ENCODE data around the gene TUBGCP6. TPM values are rescaled to one million over a fixed set of nuclear protein-coding genes. Genes with fewer than 3 reads are reported as not detected.

TUBGCP6 gene
- total RNA-seq, 1 donor from 2014 or later = 54.4 TPM

DNA sequence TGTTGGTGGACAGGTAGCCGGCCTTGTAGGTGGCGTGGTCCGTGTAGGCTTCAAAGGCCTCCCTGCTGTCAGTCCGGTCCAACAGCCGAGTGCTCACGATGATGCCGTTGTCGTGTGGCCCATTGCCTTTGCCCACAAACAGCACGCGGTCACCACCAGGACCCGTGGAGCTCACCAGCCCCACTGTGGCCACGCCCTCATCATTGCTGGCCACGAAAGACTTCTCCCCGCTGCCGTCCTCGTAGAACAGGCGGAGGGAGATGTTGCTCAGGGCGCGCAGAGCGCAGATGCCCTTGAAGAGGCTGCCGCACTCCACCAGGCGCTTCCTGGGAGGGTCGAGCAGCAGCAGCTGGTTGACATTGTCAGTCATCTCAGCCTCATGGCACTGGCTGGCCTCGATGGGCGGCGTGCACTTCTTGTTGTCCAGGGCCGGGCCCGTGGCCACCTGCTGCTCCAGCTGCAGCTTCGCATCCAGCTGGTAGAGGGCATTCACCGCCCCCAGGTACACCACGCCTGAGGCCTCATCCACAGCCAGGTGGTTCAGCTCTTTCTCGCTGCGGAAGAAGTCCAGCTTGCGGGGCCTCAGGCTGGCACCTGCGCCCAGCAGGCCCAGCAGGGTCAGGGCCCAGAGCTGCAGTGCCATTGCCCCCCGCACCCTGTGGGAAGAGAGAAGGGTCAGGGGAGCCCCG, 45.3 kb upstream of the TUBGCP6 start:
- H3K9me3 Mint-ChIP-seq = no peaks in the 10 kb centered on the region
- H3K27me3 Mint-ChIP-seq (ENCODE audit: low read depth) = no peaks in the 10 kb centered on the region
- H3K4me1 Mint-ChIP-seq = peaks cover 10% of the 10 kb centered on the region
- no peak overlapping the region for H3K4me3 Mint-ChIP-seq
- TF ChIP-seq, protein P1, sequence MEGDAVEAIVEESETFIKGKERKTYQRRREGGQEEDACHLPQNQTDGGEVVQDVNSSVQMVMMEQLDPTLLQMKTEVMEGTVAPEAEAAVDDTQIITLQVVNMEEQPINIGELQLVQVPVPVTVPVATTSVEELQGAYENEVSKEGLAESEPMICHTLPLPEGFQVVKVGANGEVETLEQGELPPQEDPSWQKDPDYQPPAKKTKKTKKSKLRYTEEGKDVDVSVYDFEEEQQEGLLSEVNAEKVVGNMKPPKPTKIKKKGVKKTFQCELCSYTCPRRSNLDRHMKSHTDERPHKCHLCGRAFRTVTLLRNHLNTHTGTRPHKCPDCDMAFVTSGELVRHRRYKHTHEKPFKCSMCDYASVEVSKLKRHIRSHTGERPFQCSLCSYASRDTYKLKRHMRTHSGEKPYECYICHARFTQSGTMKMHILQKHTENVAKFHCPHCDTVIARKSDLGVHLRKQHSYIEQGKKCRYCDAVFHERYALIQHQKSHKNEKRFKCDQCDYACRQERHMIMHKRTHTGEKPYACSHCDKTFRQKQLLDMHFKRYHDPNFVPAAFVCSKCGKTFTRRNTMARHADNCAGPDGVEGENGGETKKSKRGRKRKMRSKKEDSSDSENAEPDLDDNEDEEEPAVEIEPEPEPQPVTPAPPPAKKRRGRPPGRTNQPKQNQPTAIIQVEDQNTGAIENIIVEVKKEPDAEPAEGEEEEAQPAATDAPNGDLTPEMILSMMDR (conservative IDR thresholded peaks at IDR 0.05) = no peak
- DNase-seq (ENCODE audit: low read depth, low spot score) = no peak
- H3K27ac Mint-ChIP-seq (ENCODE audit: unreplicated experiment) = no peak overlapping the region
- no peaks in the 10 kb centered on the region for H3K36me3 Mint-ChIP-seq (ENCODE audit: low read depth)

DNA sequence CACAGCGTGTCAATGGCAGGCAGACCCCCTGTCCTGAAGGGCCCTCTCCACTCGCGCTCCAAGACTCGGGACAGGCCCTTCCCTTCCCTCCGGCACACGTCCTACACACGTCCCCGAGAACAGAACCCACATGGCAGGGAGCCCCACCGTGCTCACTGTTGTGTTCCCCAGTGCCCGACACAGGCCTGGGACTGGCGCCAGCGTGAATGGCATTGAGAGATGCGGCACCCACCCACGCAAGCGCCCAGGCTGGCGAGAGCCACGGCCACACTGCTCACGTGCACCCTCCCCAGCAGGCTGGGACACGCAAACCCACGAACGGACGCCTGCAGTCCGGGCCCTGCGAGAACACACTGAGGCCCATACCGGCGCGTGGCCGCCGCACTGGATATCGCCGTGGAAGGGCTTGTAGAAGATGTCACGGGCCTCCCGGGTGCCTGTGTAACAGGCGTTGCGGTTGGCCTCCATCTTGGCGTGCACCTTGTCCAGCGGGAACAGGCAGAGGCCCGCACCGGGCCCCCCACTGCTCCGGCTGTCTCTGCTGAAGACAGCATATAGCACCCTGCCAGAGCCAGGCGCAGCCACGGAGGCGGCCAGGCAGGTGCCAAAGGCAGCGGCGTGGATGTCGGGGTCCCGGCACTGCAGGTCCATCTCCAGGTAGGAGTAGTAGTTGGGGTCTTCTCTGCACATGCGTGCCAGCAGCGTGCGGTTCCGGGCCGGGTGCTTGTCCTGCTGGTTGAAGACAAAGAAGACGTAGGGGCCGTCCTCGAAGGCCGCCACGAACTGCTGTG, 44.5 kb upstream of the TUBGCP6 start:
- H3K27me3 Mint-ChIP-seq (ENCODE audit: low read depth) = no peaks in the 10 kb centered on the region
- no peaks in the 10 kb centered on the region for H3K36me3 Mint-ChIP-seq (ENCODE audit: low read depth)
- DNase-seq (ENCODE audit: low read depth, low spot score) = no peak
- TF ChIP-seq, protein P1 (conservative IDR thresholded peaks at IDR 0.05) = no peak
- H3K4me3 Mint-ChIP-seq = no peak overlapping the region
- no peaks in the 10 kb centered on the region for H3K9me3 Mint-ChIP-seq
- no peak overlapping the region for H3K27ac Mint-ChIP-seq (ENCODE audit: unreplicated experiment)
- H3K4me1 Mint-ChIP-seq = peaks cover 8% of the 10 kb centered on the region

DNA sequence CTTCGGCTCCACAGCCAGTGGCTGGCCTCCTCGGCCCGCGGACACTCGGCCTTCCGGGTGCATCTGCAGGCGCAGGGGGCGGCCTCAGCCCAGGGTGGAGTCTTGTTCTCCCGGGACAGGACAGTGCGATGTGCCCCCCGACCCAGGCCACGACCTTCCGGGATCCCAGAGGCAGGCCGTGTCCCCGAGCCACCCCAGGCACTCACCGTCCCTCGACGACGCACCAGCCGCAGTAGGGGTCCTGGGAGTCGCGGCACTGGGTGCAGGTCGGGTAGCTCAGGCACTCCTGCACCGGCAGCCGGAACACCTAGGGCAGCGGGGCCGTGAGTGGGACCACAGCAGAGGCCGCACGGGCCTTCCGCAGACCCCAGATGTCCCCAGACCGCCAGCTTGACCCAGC, 42.9 kb upstream of the TUBGCP6 start:
- no peaks in the 10 kb centered on the region for H3K27me3 Mint-ChIP-seq (ENCODE audit: low read depth)
- H3K4me1 Mint-ChIP-seq = peaks cover 3% of the 10 kb centered on the region
- H3K27ac Mint-ChIP-seq (ENCODE audit: unreplicated experiment) = no peak overlapping the region
- TF ChIP-seq, protein P1 (conservative IDR thresholded peaks at IDR 0.05) = no peak
- H3K36me3 Mint-ChIP-seq (ENCODE audit: low read depth) = no peaks in the 10 kb centered on the region
- no peak overlapping the region for H3K4me3 Mint-ChIP-seq
- DNase-seq (ENCODE audit: low read depth, low spot score) = no peak
- H3K9me3 Mint-ChIP-seq = no peaks in the 10 kb centered on the region

DNA sequence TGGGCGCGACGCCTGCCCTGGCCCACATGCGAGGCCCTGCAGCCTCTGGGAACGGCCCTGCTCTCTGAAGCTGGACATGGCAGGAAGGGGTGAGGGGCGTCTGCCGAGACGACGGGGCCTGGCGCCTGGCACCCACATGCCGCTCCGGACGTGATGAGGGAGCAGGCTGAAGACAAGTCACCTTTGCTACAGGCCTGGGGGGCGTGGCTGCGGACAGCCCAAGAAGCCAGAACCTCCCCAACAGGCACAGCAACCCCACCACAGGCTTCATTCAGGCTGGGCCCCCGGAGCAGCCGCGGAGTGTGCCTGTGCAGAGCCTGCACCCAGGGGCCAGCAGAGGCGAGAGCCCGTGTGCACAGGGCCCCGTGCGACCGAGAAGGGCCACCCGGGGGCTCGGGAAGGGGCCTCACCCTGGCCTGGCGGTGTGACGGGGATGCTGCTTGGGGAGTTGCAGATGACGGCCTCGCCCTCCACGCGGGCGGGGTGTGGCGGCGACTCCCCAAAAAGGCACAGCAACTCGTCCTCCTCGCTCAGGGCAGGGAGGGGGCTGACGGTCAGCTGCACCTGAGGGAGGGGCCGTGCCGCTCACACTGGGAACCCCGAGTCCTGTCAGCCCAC, 42.0 kb upstream of the TUBGCP6 start:
- H3K27me3 Mint-ChIP-seq (ENCODE audit: low read depth) = no peaks in the 10 kb centered on the region
- H3K9me3 Mint-ChIP-seq = no peaks in the 10 kb centered on the region
- no peak for DNase-seq (ENCODE audit: low read depth, low spot score)
- TF ChIP-seq, protein P1 (conservative IDR thresholded peaks at IDR 0.05) = no peak
- H3K36me3 Mint-ChIP-seq (ENCODE audit: low read depth) = no peaks in the 10 kb centered on the region
- no peak overlapping the region for H3K4me3 Mint-ChIP-seq
- H3K27ac Mint-ChIP-seq (ENCODE audit: unreplicated experiment) = no peak overlapping the region
- H3K4me1 Mint-ChIP-seq = no peaks in the 10 kb centered on the region

DNA sequence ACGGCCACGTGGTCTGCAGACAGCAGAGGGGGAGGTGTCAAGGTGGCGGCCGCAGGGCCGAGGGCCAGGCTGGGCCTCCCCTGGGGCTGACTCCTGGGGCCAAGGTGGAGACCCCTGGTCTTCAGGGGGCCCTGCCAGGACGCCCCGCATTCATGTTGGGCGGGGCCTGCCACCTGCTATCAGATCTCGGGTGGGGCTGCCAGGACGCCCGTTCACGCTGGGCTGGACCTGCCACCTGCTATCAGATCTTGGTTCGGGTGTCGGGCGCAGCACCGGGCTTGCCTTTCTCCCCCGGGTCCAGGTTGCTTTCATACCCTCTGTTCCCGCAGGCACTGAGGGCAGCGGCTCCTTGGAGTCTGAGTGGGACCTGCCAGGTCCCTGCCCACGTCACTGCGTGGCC, 41.5 kb upstream of the TUBGCP6 start:
- no peaks in the 10 kb centered on the region for H3K27me3 Mint-ChIP-seq (ENCODE audit: low read depth)
- no peaks in the 10 kb centered on the region for H3K36me3 Mint-ChIP-seq (ENCODE audit: low read depth)
- H3K9me3 Mint-ChIP-seq = no peaks in the 10 kb centered on the region
- no peak for DNase-seq (ENCODE audit: low read depth, low spot score)
- TF ChIP-seq, protein P1 (conservative IDR thresholded peaks at IDR 0.05) = no peak
- no peak overlapping the region for H3K4me3 Mint-ChIP-seq
- H3K27ac Mint-ChIP-seq (ENCODE audit: unreplicated experiment) = no peak overlapping the region
- H3K4me1 Mint-ChIP-seq = no peaks in the 10 kb centered on the region
